K562 (cell line): ENCODE measurements around the gene DGUOK. TPM values are rescaled to one million over a fixed set of nuclear protein-coding genes. Genes with fewer than 3 reads are reported as not detected.

Source experiments
- ATAC-seq: fragments of 200-7000 bp; cut with Tn5 transposase; 3 replicates; pipeline ENCODE4 v1.9.1; 2020; ENCODE audit warnings: moderate library complexity
- BruUV-seq: library from RNA; stranded (reverse); fragments of 400-500 nt; replicated peaks from 2 replicates; lab custom pipeline; 2021; lab: Mats Ljungman, UMichigan
- CTCF ChIA-PET: fragments of 300-600 bp; formaldehyde crosslinking; extraction: SDS; loops from one replicate; lab custom pipeline; 2021; ENCODE audit warnings: low intra/inter-chr PET ratio; lab: Yijun Ruan, JAX
- POLR2A ChIA-PET: fragments of 300-600, 350-650 bp; sonication (Branson Sonifier 250); formaldehyde crosslinking; extraction: SDS; loops from one replicate; lab custom pipeline; 2021; ENCODE audit warnings: antibody characterized with exemption, inconsistent platforms; lab: Yijun Ruan, JAX
- DNase-seq, 4 experiments: peaks; one replicate each; pipeline versions ENCODE4 v3.0.0 to v3.0.0-alpha.2; 2011 to 2018; ENCODE audit warnings: low spot score in 3 of 4, mixed read lengths in 3 of 4; ENCODE audit errors: extremely low read depth in 1 of 4
- FAIRE-seq: peaks from 2 replicates; lab custom pipeline; 2011; peaks lifted over from hg19 to GRCh38; lab: Jason Lieb, UNC
- H2AFZ ChIP-seq: 2 replicates; pipeline ENCODE4 v1.6.0; 2011; ENCODE audit warnings: low read depth, low read length, control low read depth, inconsistent platforms
- H3K27ac ChIP-seq: fragments of 200-600 bp; 3 replicates; pipeline ENCODE4 v1.8.0; 2011; ENCODE audit warnings: low read depth, mild to moderate bottlenecking, control low read depth, inconsistent platforms, low read length, moderate library complexity, mixed read lengths; ENCODE audit errors: extremely low read depth
- H3K27me3 ChIP-seq, 2 experiments: fragments of 300-600 bp in 1 of 2; 2 replicates in 1 of 2; 3 replicates in 1 of 2; pipeline versions ENCODE4 v1.6.0 to v1.8.0; 2011; ENCODE audit warnings: inconsistent platforms in 2 of 2, low read length in 2 of 2, mild to moderate bottlenecking in 1 of 2, mixed read lengths in 1 of 2, moderate library complexity in 1 of 2; ENCODE audit not compliant: control insufficient read depth in 2 of 2, insufficient read depth in 2 of 2
- H3K36me3 ChIP-seq: fragments of 300-600 bp; 3 replicates; pipeline ENCODE4 v1.8.0; 2011; ENCODE audit warnings: mild to moderate bottlenecking, low read length, inconsistent platforms; ENCODE audit not compliant: control insufficient read depth, insufficient read depth
- H3K4me1 ChIP-seq, 2 experiments: fragments of 200-600 bp in 1 of 2; replicated peaks in 1 of 2; 2 replicates in 1 of 2; 3 replicates in 1 of 2; pipeline versions ENCODE4 v1.5.1 to v1.8.0; 2011; ENCODE audit warnings: inconsistent platforms in 2 of 2, low read length in 2 of 2, mild to moderate bottlenecking in 1 of 2, mixed read lengths in 1 of 2, moderate library complexity in 1 of 2; ENCODE audit not compliant: control insufficient read depth in 2 of 2, insufficient read depth in 2 of 2
- H3K4me2 ChIP-seq: 2 replicates; pipeline ENCODE4 v1.6.1; 2011; ENCODE audit warnings: low read length, control low read depth, inconsistent platforms, mixed read lengths; ENCODE audit not compliant: insufficient read depth
- H3K4me3 ChIP-seq: fragments of 200-600 bp; sonication (generic), shearing (Covaris generic); 2 replicates; pipeline ENCODE4 v1.5.1; 2016; ENCODE audit warnings: control low read depth, inconsistent platforms
- H3K79me2 ChIP-seq: fragments of 200-600 bp; 3 replicates; pipeline ENCODE4 v1.8.0; 2011; ENCODE audit warnings: low read length, inconsistent platforms; ENCODE audit not compliant: control insufficient read depth, insufficient read depth
- H3K9ac ChIP-seq, 2 experiments: 2 replicates each; pipeline versions ENCODE4 v1.6.0 to v1.6.1; 2011; ENCODE audit warnings: low read depth in 2 of 2, low read length in 2 of 2, control low read depth in 1 of 2, inconsistent platforms in 1 of 2, mild to moderate bottlenecking in 1 of 2, mixed read lengths in 1 of 2; ENCODE audit not compliant: insufficient read depth in 1 of 2
- H3K9me1 ChIP-seq: one replicate; pipeline ENCODE4 v1.6.0; 2011; ENCODE audit warnings: inconsistent platforms, mild to moderate bottlenecking, low read length, moderate library complexity; ENCODE audit not compliant: control insufficient read depth, insufficient read depth
- H3K9me3 ChIP-seq: replicated peaks from 2 replicates; pipeline ENCODE4 v1.5.1; 2011; ENCODE audit warnings: low read depth, low read length, inconsistent platforms; ENCODE audit not compliant: control insufficient read depth, insufficient read depth
- H4K20me1 ChIP-seq: replicated peaks from 2 replicates; pipeline ENCODE4 v1.6.1; 2011; ENCODE audit warnings: low read length, inconsistent platforms, mixed read lengths; ENCODE audit not compliant: control insufficient read depth, insufficient read depth
- CBX5 ChIP-seq: IDR thresholded peaks from 2 replicates; pipeline ENCODE4 v1.6.1; 2014; ENCODE audit warnings: low read depth, borderline replicate concordance
- E2F1 ChIP-seq: sonication (generic); formaldehyde crosslinking; IDR thresholded peaks from 2 replicates; pipeline ENCODE4 v1.8.1; 2023; ENCODE audit warnings: mild to moderate bottlenecking, missing genetic modification reagents, moderate library complexity
- E2F8 ChIP-seq: fragments of 450-650 bp; IDR thresholded peaks from 2 replicates; pipeline ENCODE4 v1.7.1; 2018; ENCODE audit warnings: mild to moderate bottlenecking, low read depth; ENCODE audit not compliant: partially characterized antibody
- HEY1 ChIP-seq: fragments of 250-450 bp; sonication (Bioruptor Pico); IDR thresholded peaks from 2 replicates; pipeline ENCODE4 v1.5.0; 2020; ENCODE audit warnings: mild to moderate bottlenecking, moderate library complexity, borderline replicate concordance
- MITF ChIP-seq: IDR thresholded peaks from 2 replicates; pipeline ENCODE4 v1.6.1; 2014; ENCODE audit warnings: antibody characterized with exemption
- PTTG1 ChIP-seq: fragments of 450-650 bp; IDR thresholded peaks from 2 replicates; pipeline ENCODE4 v1.6.1; 2016; ENCODE audit warnings: low read depth, mild to moderate bottlenecking, missing genetic modification characterization, missing compliant biosample characterization
- RBM14 ChIP-seq: fragments of 200-400 bp; formaldehyde crosslinking; IDR thresholded peaks from 2 replicates; pipeline ENCODE4 v1.6.1; 2018; ENCODE audit warnings: low read depth, mild to moderate bottlenecking, low read length, moderate library complexity, borderline replicate concordance; ENCODE audit not compliant: insufficient read depth
- SIN3B ChIP-seq: fragments of 450-650 bp; IDR thresholded peaks from 2 replicates; pipeline ENCODE4 v1.6.1; 2017; ENCODE audit warnings: low read depth, mild to moderate bottlenecking, moderate library complexity
- SMARCE1 ChIP-seq: fragments of 450-650 bp; IDR thresholded peaks from 2 replicates; pipeline ENCODE4 v1.7.1; 2016; ENCODE audit warnings: mild to moderate bottlenecking
- SOX6 ChIP-seq: fragments of 450-650 bp; IDR thresholded peaks from 2 replicates; pipeline ENCODE4 v1.6.1; 2014; ENCODE audit warnings: mild to moderate bottlenecking
- ZNF174 ChIP-seq: fragments of 250-450 bp; sonication (Bioruptor Pico); IDR thresholded peaks from 2 replicates; pipeline ENCODE4 v1.4.0; 2020; ENCODE audit warnings: mild to moderate bottlenecking
- ZNF277 ChIP-seq: fragments of 250-450 bp; sonication (Bioruptor Pico); IDR thresholded peaks from 2 replicates; pipeline ENCODE4 v1.8.0; 2022; ENCODE audit warnings: inconsistent platforms, mild to moderate bottlenecking, moderate library complexity, borderline replicate concordance
- ZNF3 ChIP-seq: fragments of 250-450 bp; sonication (Bioruptor Pico); IDR thresholded peaks from 2 replicates; pipeline ENCODE4 v1.5.0; 2021; ENCODE audit warnings: mild to moderate bottlenecking, moderate library complexity
- ZNF586 ChIP-seq: fragments of 450-650 bp; formaldehyde crosslinking; conservative IDR thresholded peaks from 2 replicates; pipeline ENCODE4 v1.4.0; 2020; ENCODE audit warnings: mild to moderate bottlenecking, moderate library complexity
- ZNF780A ChIP-seq: fragments of 250-450 bp; sonication (Bioruptor Pico); IDR thresholded peaks from 2 replicates; pipeline ENCODE4 v1.5.0; 2021; ENCODE audit warnings: mild to moderate bottlenecking
- WGBS: fragments of 100-300 bp; shearing (Covaris generic); methylation state at CpG from one replicate; pipeline ENCODE4 v1.1.6; 2016; ENCODE audit warnings: low coverage, mixed read lengths; ENCODE audit not compliant: insufficient coverage; ENCODE audit errors: missing lambda C conversion rate; 5-methylcytosine and 5-hydroxymethylcytosine counted together
- in situ Hi-C: fragments of 300-500 bp; cut with MboI; formaldehyde crosslinking; loops from 4 replicates; pipeline ENCODE4 v1.15.0; 2018; ENCODE audit warnings: inconsistent platforms, mixed read lengths
- intact Hi-C: fragments of 100-400 bp; cut with micrococcal nuclease; formaldehyde crosslinking; loops from 2 replicates; pipeline ENCODE4 v1.14.2; 2022
- polyA plus RNA-seq, 8 experiments: library from polyadenylated mRNA; depleted of rRNA in 4 of 8; stranded (reverse) in 5 of 8; unstranded in 3 of 8; fragments of >200 nt; fragmentation: Nextera tagmentation in 2 of 8; fragmentation: Illumina TruSeq in 1 of 8; extraction: Ambion mirVana in 2 of 8; extraction: Trizol in 1 of 8; gene quantifications; 2 replicates each; pipeline versions ENCODE4 v1.2.1 to v1.2.3, GENCODE V29; 2011 to 2014; ENCODE audit warnings: inconsistent platforms in 1 of 8, missing spikeins in 1 of 8
- total RNA-seq, 7 experiments: library from RNA; depleted of rRNA in 6 of 7; stranded (reverse); fragments of >200 nt in 6 of 7; fragmentation: Illumina TruSeq in 2 of 7; extraction: Trizol in 2 of 7; gene quantifications; 2 replicates each; pipeline versions ENCODE4 v1.2.1 to v1.2.3, GENCODE V29; 2011 to 2021; ENCODE audit warnings: low replicate concordance in 1 of 7

Gene DGUOK
- total and polyA plus RNA-seq, 9 of the 15 experiments (the other 6 are each of a cell fraction or from before 2014, with no cell fraction given), result 67.0 to 288 (median 126) TPM

- TF ChIP-seq MITF (no peak), E2F8 (no peak), SMARCE1 (no peak), CBX5 (no peak), ZNF174 (CRISPR knock-in tag) (no peak), PTTG1 (tag) (no peak)
These were observed 63.9 kb downstream of the DGUOK start (continued) for GRCh38 chr2:73990531-73990930.

- BruUV-seq, result no TSS peak
- Histone ChIP-seq H3K4me3 (no peak overlapping the region), H3K79me2 (peaks cover 83% of the 10 kb centered on the region), H3K9ac (no peak overlapping the region), H3K9me3 (no peaks in the 10 kb centered on the region), H2AFZ (no peak overlapping the region), H4K20me1 (peaks cover 19% of the 10 kb centered on the region; the same call in 1 of the 2 replicates), H3K27me3 (no peaks in the 10 kb centered on the region), H3K36me3 (peaks cover 35% of the 10 kb centered on the region), H3K27ac (no peak overlapping the region), H3K4me2 (no peak overlapping the region), H3K9me1 (peaks cover 3% of the 10 kb centered on the region), H3K4me1 (peaks cover 23 to 40% of the 10 kb centered on the region in 2 experiments; a peak in 4 of 5 replicates)
- in situ Hi-C loops (no loop called here), intact Hi-C loops (loop anchor here (10.0 kb wide), 1 partner anchor 317 kb away; no protein-coding TSS in a partner anchor)
- CTCF ChIA-PET, result no interaction called here
- ATAC-seq (no peak), DNase-seq (no peak), FAIRE-seq (no peak)
- WGBS, result 93% methylated on average over 3 of the region's 4 CpGs
- POLR2A ChIA-PET, result no interaction called here
- TF ChIP-seq E2F1 (CRISPR knock-in tag) (no peak), RBM14 (no peak), HEY1 (no peak), SIN3B (no peak), ZNF780A (CRISPR knock-in tag) (no peak), SOX6 (no peak), ZNF277 (CRISPR knock-in tag) (no peak), ZNF586 (CRISPR knock-in tag) (no peak), ZNF3 (CRISPR knock-in tag) (no peak)
These were observed 65.4 kb downstream of the DGUOK start for GRCh38 chr2:73992036-73992435.
